Thyroid gland (tissue), 4 donors: ENCODE data around the gene DIS3L2.

Source experiments
- CTCF ChIP-seq, 6 experiments: fragments of 200-600 bp in 3 of 6; fragments of 450-650 bp in 3 of 6; sonication (generic) in 3 of 6; IDR thresholded peaks; one replicate each; pipeline ENCODE4 v1.5.1; 2016 to 2019; ENCODE audit warnings: antibody characterized with exemption in 6 of 6, mild to moderate bottlenecking in 2 of 6, inconsistent platforms in 1 of 6, moderate library complexity in 1 of 6
- POLR2A ChIP-seq, 2 donors: fragments of 450-650 bp; IDR thresholded peaks; one replicate each; pipeline ENCODE4 v1.6.1; 2017; ENCODE audit warnings: antibody characterized with exemption in 2 of 2, mild to moderate bottlenecking in 2 of 2, moderate library complexity in 1 of 2

- no peak for TF ChIP-seq CTCF (IDR thresholded peaks at IDR 0.05)
- no peak for TF ChIP-seq POLR2A (IDR thresholded peaks at IDR 0.05)
Measured at GRCh38 chr2:232322560-232323327, 361.2 kb downstream of the DIS3L2 start.
